ENCODE results near the gene ARHGAP26.
A peak's percentile ranks its signal among the peaks of the same experiment; 100 is the strongest.

The ARHGAP26 gene

GRCh38 chr5:142911170-142911569, 141.0 kb downstream of the ARHGAP26 start:
- TF ChIP-seq, protein P1, sequence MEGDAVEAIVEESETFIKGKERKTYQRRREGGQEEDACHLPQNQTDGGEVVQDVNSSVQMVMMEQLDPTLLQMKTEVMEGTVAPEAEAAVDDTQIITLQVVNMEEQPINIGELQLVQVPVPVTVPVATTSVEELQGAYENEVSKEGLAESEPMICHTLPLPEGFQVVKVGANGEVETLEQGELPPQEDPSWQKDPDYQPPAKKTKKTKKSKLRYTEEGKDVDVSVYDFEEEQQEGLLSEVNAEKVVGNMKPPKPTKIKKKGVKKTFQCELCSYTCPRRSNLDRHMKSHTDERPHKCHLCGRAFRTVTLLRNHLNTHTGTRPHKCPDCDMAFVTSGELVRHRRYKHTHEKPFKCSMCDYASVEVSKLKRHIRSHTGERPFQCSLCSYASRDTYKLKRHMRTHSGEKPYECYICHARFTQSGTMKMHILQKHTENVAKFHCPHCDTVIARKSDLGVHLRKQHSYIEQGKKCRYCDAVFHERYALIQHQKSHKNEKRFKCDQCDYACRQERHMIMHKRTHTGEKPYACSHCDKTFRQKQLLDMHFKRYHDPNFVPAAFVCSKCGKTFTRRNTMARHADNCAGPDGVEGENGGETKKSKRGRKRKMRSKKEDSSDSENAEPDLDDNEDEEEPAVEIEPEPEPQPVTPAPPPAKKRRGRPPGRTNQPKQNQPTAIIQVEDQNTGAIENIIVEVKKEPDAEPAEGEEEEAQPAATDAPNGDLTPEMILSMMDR (IDR thresholded peaks at IDR 0.05; ENCODE audit: extremely low read depth, insufficient read depth, missing control alignments) = no peak
- no peak for DNase-seq (ENCODE audit: low spot score)
- in situ Hi-C loops (cut with MboI; ENCODE audit: low pct_unique_long_range_greater_than_20kb, low sequenced_read_pairs, unreplicated experiment) = loop anchor here (25.0 kb wide), 2 partner anchors 926 to 1051 kb away; no protein-coding TSS in a partner anchor

- in situ Hi-C loops (cut with MboI; ENCODE audit: low pct_unique_long_range_greater_than_20kb, low sequenced_read_pairs, unreplicated experiment) = loop anchor here (25.0 kb wide), 2 partner anchors 926 to 1051 kb away; no protein-coding TSS in a partner anchor
These were observed 141.6 kb downstream of the ARHGAP26 start for GRCh38 chr5:142911775-142912174.

GRCh38 chr5:142913728-142914338, 143.7 kb downstream of the ARHGAP26 start:
- no peak for DNase-seq (ENCODE audit: low spot score)
- in situ Hi-C loops (cut with MboI; ENCODE audit: low pct_unique_long_range_greater_than_20kb, low sequenced_read_pairs, unreplicated experiment) = loop anchor here (25.0 kb wide), 2 partner anchors 923 to 1048 kb away; no protein-coding TSS in a partner anchor
- TF ChIP-seq, protein P1 (IDR thresholded peaks at IDR 0.05; ENCODE audit: extremely low read depth, insufficient read depth, missing control alignments) = no peak

More at GRCh38 chr5:142911775-142912174, 141.6 kb downstream of the ARHGAP26 start:
- TF ChIP-seq, protein P1 (IDR thresholded peaks at IDR 0.05; ENCODE audit: extremely low read depth, insufficient read depth, missing control alignments) = no peak
- DNase-seq (ENCODE audit: low spot score) = no peak

GRCh38 chr5:142915038-142915437, 144.9 kb downstream of the ARHGAP26 start:
- DNase-seq (ENCODE audit: low spot score) = no peak
- in situ Hi-C loops (cut with MboI; ENCODE audit: low pct_unique_long_range_greater_than_20kb, low sequenced_read_pairs, unreplicated experiment) = loop anchor here (25.0 kb wide), 2 partner anchors 922 to 1047 kb away; no protein-coding TSS in a partner anchor
- TF ChIP-seq, protein P1 (IDR thresholded peaks at IDR 0.05; ENCODE audit: extremely low read depth, insufficient read depth, missing control alignments) = no peak

GRCh38 chr5:142915813-142916424, 145.7 kb downstream of the ARHGAP26 start:
- in situ Hi-C loops (cut with MboI; ENCODE audit: low pct_unique_long_range_greater_than_20kb, low sequenced_read_pairs, unreplicated experiment) = loop anchor here (25.0 kb wide), 2 partner anchors 921 to 1046 kb away; no protein-coding TSS in a partner anchor
- TF ChIP-seq, protein P1 (IDR thresholded peaks at IDR 0.05; ENCODE audit: extremely low read depth, insufficient read depth, missing control alignments) = peak; percentile 56
- DNase-seq (ENCODE audit: low spot score) = peak; percentile 26

DNA sequence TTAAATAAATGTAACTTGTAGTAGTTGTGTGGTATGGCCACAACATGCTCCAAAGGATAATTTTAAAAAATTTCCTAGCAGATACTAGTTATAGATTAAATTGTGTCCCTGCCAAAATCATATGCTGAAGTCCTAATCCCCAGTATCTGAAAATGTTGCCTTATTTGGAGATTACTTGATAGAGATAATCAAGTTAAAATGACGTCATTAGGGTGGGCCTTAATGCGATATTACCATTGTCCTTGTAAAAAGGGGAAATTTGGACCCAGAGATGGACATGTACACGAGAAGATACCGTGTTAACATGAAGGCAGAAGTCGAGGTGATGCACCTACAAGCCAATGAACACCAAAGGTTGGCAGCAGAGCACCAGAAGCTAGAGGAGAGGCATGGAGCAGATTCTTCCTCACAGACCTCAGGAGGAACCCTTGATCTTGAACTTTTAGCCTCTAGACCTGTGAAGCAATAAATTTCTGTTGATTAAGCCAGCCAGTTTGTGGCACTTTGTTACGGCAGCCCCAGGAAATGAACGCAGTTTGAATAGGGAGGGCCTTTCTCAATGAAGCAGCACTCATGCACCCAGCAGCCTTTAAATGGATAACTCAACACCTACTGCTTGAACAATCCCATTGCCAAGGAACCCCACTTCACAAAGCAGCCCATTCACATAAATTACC, 148.9 kb downstream of the ARHGAP26 start:
- in situ Hi-C loops (cut with MboI; ENCODE audit: low pct_unique_long_range_greater_than_20kb, low sequenced_read_pairs, unreplicated experiment) = loop anchor here (25.0 kb wide), 2 partner anchors 918 to 1043 kb away; no protein-coding TSS in a partner anchor
- TF ChIP-seq, protein P1 (IDR thresholded peaks at IDR 0.05; ENCODE audit: extremely low read depth, insufficient read depth, missing control alignments) = no peak
- DNase-seq (ENCODE audit: low spot score) = no peak
